ENCODE results near the gene SLC11A2.
"Not testable (repeated sequence)": the region's sequence is repeated elsewhere in the genome, so short reads cannot be mapped to it uniquely, and the experiment has no call there.

SLC11A2 gene

DNA sequence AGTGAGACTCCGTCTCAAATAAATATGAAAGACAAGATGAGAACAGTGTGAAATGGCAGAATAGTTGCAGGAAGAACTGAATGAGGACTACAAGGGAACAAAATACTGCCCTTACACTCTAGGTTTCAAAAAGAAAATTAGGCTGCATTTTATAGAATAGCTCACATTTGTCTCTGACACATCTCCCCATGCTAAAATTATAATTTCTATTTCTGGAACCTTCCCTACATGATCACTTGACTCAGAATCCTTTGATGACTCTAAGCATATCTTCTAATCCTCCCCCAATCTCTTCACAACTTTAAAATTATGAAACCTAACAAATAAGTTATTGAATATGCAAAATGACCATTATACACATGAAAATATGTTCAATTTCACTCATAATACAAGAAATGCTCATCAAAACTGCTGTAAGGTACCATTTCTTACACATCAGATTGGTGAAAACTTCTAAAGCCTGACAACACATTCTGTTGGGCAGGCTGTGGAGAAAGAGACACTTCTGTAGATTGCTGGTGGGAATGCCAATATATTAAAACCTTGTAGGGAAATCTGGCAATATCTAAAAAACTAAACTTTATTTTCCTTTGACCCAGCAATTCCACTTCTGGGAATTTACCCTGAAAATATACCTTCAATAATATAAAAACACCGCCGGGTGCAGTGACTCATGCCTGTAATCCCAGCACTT lies 78.1 kb downstream of the SLC11A2 start:
- no peak for DNase-seq (ENCODE audit: low read depth)

DNA sequence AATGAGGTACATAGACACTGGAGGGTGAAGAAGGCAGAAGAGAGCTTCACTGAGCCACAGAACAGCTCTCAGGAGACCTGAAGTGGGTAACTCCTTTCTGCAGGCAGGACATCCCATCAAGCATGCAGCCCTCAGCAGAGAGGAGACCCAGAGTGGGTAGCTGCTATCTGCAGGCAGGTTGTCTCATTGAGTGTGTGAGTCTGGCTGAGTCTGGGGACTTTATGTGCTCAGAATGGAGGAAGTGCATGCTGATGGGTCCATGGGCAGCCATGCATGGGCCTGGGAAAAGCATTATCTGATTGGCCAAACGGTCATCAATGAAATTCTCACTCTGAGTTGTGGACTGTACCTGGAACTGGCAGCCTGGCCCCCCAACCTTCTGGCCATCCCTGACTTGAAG lies 88.5 kb downstream of the SLC11A2 start:
- no peak for DNase-seq (ENCODE audit: low read depth)

- DNase-seq (ENCODE audit: low read depth): no peak
These were observed 89.2 kb downstream of the SLC11A2 start for GRCh38 chr12:50936821-50937530.

- DNase-seq (ENCODE audit: low read depth): no peak
These were observed 91.0 kb downstream of the SLC11A2 start for GRCh38 chr12:50934981-50935807.

- DNase-seq (ENCODE audit: low read depth): no peak
These were observed 91.8 kb downstream of the SLC11A2 start for GRCh38 chr12:50934371-50934851.

GRCh38 chr12:50933459-50934124 lies 92.6 kb downstream of the SLC11A2 start:
- no peak for DNase-seq (ENCODE audit: low read depth)

DNA sequence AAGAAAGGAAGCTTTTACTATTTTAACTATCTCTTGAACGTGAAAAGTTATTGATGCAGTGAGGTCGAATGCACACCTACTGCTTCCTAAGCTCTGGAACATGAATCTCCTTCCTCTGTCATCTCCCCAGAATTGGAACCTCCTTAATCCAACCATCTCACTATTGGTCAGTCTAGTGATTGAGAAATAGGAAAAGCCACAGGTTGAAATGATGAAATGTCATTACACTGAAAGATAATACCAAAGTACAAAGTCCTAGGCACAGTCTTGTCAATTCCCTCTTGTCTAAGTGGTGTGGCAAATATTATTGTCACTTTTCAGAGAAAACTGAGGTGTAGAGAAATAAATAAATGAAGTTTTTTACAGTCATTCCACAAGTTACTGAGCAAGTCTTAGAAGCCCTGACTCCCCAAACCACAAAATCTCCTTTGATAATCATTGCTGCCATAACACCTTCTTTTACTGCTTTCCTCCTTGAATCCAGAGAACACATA lies 93.3 kb downstream of the SLC11A2 start:
- no peak for DNase-seq (ENCODE audit: low read depth)

- not testable (repeated sequence) for DNase-seq (ENCODE audit: low read depth)
These were observed 95.7 kb downstream of the SLC11A2 start for GRCh38 chr12:50930477-50930876.

DNA sequence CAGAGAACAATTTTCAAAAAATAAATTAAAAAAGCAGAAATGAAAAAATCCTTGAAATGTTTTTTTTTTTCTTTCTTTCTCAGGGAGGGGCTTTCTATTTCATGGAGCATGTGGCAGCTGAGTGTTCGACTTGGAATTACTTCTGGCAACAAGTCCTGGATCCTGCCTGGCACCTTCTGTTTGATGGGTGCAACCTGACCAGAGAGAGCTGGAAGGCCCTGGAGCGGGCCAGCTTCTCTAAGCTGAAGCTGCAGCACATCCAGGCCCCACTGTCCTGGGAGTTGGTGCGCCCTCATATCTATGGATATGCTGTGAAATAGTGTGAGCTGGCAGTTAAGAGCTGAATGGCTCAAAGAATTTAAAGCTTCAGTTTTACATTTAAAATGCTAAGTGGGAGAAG lies 96.4 kb downstream of the SLC11A2 start:
- DNase-seq (ENCODE audit: low read depth): no peak

Measured in HS-5 (cell line).